MM.1S (cell line): ENCODE results near the gene ACAP2.

ENCODE experiments used
- DNase-seq: peaks from one replicate; pipeline ENCODE4 v3.0.0-alpha.2; 2015
- H2AFZ ChIP-seq: fragments of 300-600 bp; sonication (generic); 2 replicates; pipeline ENCODE4 v1.6.0; 2016; ENCODE audit warnings: antibody characterized with exemption, low read length
- H3F3A ChIP-seq: fragments of 300-600 bp; sonication (generic); 2 replicates; pipeline ENCODE4 v1.6.1; 2016; ENCODE audit warnings: mild to moderate bottlenecking, antibody characterized with exemption, low read length, moderate library complexity, mixed read lengths; ENCODE audit not compliant: insufficient read depth
- H3K27ac ChIP-seq: fragments of 300-600 bp; sonication (generic); 2 replicates; pipeline ENCODE4 v1.5.1; 2016; ENCODE audit warnings: mild to moderate bottlenecking, low read length
- H3K27me3 ChIP-seq: fragments of 300-600 bp; sonication (generic); replicated peaks from 2 replicates; pipeline ENCODE4 v1.6.0; 2016; ENCODE audit warnings: low read length; ENCODE audit not compliant: insufficient read depth
- H3K36me3 ChIP-seq: fragments of 300-600 bp; sonication (generic); replicated peaks from 2 replicates; pipeline ENCODE4 v1.6.1; 2016; ENCODE audit warnings: mild to moderate bottlenecking, low read length, mixed read lengths; ENCODE audit not compliant: insufficient read depth
- H3K4me1 ChIP-seq: fragments of 300-600 bp; sonication (generic); 2 replicates; pipeline ENCODE4 v1.6.1; 2016; ENCODE audit warnings: low read length, mixed read lengths
- H3K4me2 ChIP-seq: fragments of 300-600 bp; sonication (generic); 2 replicates; pipeline ENCODE4 v1.6.0; 2016; ENCODE audit warnings: low read depth, low read length
- H3K4me3 ChIP-seq: fragments of 300-600 bp; sonication (generic); 2 replicates; pipeline ENCODE4 v1.5.1; 2016; ENCODE audit warnings: low read length, mixed read lengths
- H3K79me2 ChIP-seq: fragments of 300-600 bp; sonication (generic); 2 replicates; pipeline ENCODE4 v1.6.1; 2016; ENCODE audit warnings: mixed run types, low read length, mixed read lengths
- H3K9ac ChIP-seq: fragments of 300-600 bp; sonication (generic); 2 replicates; pipeline ENCODE4 v1.6.1; 2016; ENCODE audit warnings: low read length, mixed read lengths
- H3K9me2 ChIP-seq: fragments of 300-600 bp; sonication (generic); replicated peaks from 2 replicates; pipeline ENCODE4 v1.6.1; 2016; ENCODE audit warnings: mild to moderate bottlenecking, low read length, mixed read lengths; ENCODE audit not compliant: insufficient read depth
- H3K9me3 ChIP-seq: fragments of 300-600 bp; sonication (generic); replicated peaks from 2 replicates; pipeline ENCODE4 v1.6.1; 2016; ENCODE audit warnings: mild to moderate bottlenecking, low read length, mixed read lengths; ENCODE audit not compliant: insufficient read depth
- H4K20me1 ChIP-seq: fragments of 300-600 bp; sonication (generic); 2 replicates; pipeline ENCODE4 v1.6.1; 2016; ENCODE audit warnings: mild to moderate bottlenecking, low read length, moderate library complexity, mixed read lengths; ENCODE audit not compliant: insufficient read depth
- EZH2 ChIP-seq: fragments of 300-600 bp; sonication (generic); optimal IDR thresholded peaks from 2 replicates; pipeline ENCODE3; 2017; ENCODE audit warnings: low read depth, mild to moderate bottlenecking, antibody characterized with exemption, low read length, mixed read lengths
- EZH2phosphoT487 ChIP-seq: fragments of 300-600 bp; sonication (generic); IDR thresholded peaks from 2 replicates; pipeline ENCODE4 v1.6.1; 2018; ENCODE audit warnings: antibody characterized with exemption, low read length
- TF ChIP-seq, protein P1 (sequence below): fragments of 300-600 bp; sonication (generic); IDR thresholded peaks from 2 replicates; pipeline ENCODE4 v1.5.1; 2016; ENCODE audit warnings: antibody characterized with exemption, low read length, mixed read lengths

The ACAP2 gene

GRCh38 chr3:195247086-195247862, 195.5 kb downstream of the ACAP2 start:
- H3K9me2 ChIP-seq: no peaks in the 10 kb centered on the region
- H3K27me3 ChIP-seq: no peaks in the 10 kb centered on the region
- H3F3A ChIP-seq: no peaks in the 10 kb centered on the region
- no peak overlapping the region for H3K9ac ChIP-seq
- TF ChIP-seq EZH2 (no peak), EZH2phosphoT487 (no peak)
- TF ChIP-seq, protein P1, sequence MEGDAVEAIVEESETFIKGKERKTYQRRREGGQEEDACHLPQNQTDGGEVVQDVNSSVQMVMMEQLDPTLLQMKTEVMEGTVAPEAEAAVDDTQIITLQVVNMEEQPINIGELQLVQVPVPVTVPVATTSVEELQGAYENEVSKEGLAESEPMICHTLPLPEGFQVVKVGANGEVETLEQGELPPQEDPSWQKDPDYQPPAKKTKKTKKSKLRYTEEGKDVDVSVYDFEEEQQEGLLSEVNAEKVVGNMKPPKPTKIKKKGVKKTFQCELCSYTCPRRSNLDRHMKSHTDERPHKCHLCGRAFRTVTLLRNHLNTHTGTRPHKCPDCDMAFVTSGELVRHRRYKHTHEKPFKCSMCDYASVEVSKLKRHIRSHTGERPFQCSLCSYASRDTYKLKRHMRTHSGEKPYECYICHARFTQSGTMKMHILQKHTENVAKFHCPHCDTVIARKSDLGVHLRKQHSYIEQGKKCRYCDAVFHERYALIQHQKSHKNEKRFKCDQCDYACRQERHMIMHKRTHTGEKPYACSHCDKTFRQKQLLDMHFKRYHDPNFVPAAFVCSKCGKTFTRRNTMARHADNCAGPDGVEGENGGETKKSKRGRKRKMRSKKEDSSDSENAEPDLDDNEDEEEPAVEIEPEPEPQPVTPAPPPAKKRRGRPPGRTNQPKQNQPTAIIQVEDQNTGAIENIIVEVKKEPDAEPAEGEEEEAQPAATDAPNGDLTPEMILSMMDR: no peak
- H2AFZ ChIP-seq: no peak overlapping the region
- H3K79me2 ChIP-seq: no peaks in the 10 kb centered on the region
- H3K4me3 ChIP-seq: no peak overlapping the region
- H3K4me2 ChIP-seq: no peak overlapping the region
- H3K27ac ChIP-seq: no peak overlapping the region
- H4K20me1 ChIP-seq: no peaks in the 10 kb centered on the region
- H3K4me1 ChIP-seq: no peaks in the 10 kb centered on the region
- no peaks in the 10 kb centered on the region for H3K36me3 ChIP-seq
- no peak for DNase-seq
- no peaks in the 10 kb centered on the region for H3K9me3 ChIP-seq

DNA sequence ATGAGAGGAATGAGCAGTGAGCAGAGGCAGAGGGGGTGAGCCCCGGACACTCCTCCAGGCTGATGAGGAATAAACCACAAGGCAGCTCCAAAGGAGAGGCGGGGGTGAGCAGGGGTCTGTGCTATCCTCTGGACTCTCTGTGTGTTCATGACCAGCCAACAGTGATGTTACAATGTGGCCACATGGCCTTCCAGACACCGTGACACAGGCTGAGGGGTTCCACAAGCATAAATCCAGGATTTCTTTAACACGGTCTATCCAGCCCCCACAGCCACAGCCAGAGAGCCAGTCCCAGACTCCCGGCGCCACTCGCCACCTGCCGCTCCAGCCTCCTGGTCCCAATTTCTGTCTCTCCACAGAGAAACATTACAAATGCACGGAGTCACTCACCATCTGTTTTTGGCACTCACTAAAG, 196.2 kb downstream of the ACAP2 start:
- DNase-seq: no peak
- no peak overlapping the region for H3K27ac ChIP-seq
- H3F3A ChIP-seq: no peaks in the 10 kb centered on the region
- no peaks in the 10 kb centered on the region for H3K9me2 ChIP-seq
- no peaks in the 10 kb centered on the region for H4K20me1 ChIP-seq
- H3K4me3 ChIP-seq: no peak overlapping the region
- H3K79me2 ChIP-seq: no peaks in the 10 kb centered on the region
- H3K9me3 ChIP-seq: no peaks in the 10 kb centered on the region
- H3K4me2 ChIP-seq: no peak overlapping the region
- H3K36me3 ChIP-seq: no peaks in the 10 kb centered on the region
- H2AFZ ChIP-seq: no peak overlapping the region
- H3K4me1 ChIP-seq: no peaks in the 10 kb centered on the region
- TF ChIP-seq, protein P1: no peak
- TF ChIP-seq EZH2phosphoT487 (no peak), EZH2 (no peak)
- no peaks in the 10 kb centered on the region for H3K27me3 ChIP-seq
- no peak overlapping the region for H3K9ac ChIP-seq

GRCh38 chr3:195245531-195245951, 197.3 kb downstream of the ACAP2 start:
- TF ChIP-seq, protein P1: no peak
- TF ChIP-seq EZH2phosphoT487 (no peak), EZH2 (no peak)
- H3K27me3 ChIP-seq: no peaks in the 10 kb centered on the region
- no peak overlapping the region for H3K4me2 ChIP-seq
- no peak overlapping the region for H2AFZ ChIP-seq
- no peaks in the 10 kb centered on the region for H3K9me3 ChIP-seq
- no peak overlapping the region for H3K4me3 ChIP-seq
- no peaks in the 10 kb centered on the region for H3K4me1 ChIP-seq
- no peaks in the 10 kb centered on the region for H3K9me2 ChIP-seq
- no peak overlapping the region for H3K27ac ChIP-seq
- no peak for DNase-seq
- H4K20me1 ChIP-seq: no peaks in the 10 kb centered on the region
- H3K36me3 ChIP-seq: no peaks in the 10 kb centered on the region
- H3F3A ChIP-seq: no peaks in the 10 kb centered on the region
- H3K79me2 ChIP-seq: no peaks in the 10 kb centered on the region
- no peak overlapping the region for H3K9ac ChIP-seq
